HCT116 (cell line): ENCODE measurements around the gene APLF. TPM values are rescaled to one million over a fixed set of nuclear protein-coding genes. Genes with fewer than 3 reads are reported as not detected.

Experiments used
- ATAC-seq: fragments of 200-7000 bp; cut with Tn5 transposase; 2 replicates; pipeline ENCODE4 v1.9.1; 2020; ENCODE audit warnings: mild to moderate bottlenecking, moderate library complexity
- BruUV-seq: library from RNA; stranded (reverse); fragments of 400-500 nt; replicated peaks from 2 replicates; lab custom pipeline; 2021; lab: Mats Ljungman, UMichigan
- CTCF ChIA-PET: fragments of 300-600 bp; sonication (Branson Sonifier 250); formaldehyde crosslinking; loops from one replicate; lab custom pipeline; 2021; ENCODE audit warnings: antibody characterized with exemption; lab: Charles Lee
- POLR2A ChIA-PET: fragments of 300-600, 350-600 bp; sonication (Branson Sonifier 250); formaldehyde crosslinking; loops from one replicate; lab custom pipeline; 2021; ENCODE audit warnings: antibody characterized with exemption; lab: Charles Lee
- RAD21 ChIA-PET, 2 experiments: fragments of 300-600 bp; sonication (Branson Sonifier 250); formaldehyde crosslinking; loops; one replicate each; lab custom pipeline; 2023; ENCODE audit warnings: low total read pairs in 2 of 2; ENCODE audit not compliant: uncharacterized antibody in 2 of 2, unreplicated experiment in 2 of 2, low non-redundant PET in 1 of 2; lab: Charles Lee
- DNase-seq: peaks from one replicate; pipeline ENCODE4 v3.0.0-alpha.2; 2010; ENCODE audit warnings: low read depth, low spot score
- H2AFZ ChIP-seq: fragments of 200-600 bp; shearing (Covaris generic), sonication (generic); 2 replicates; pipeline ENCODE4 v1.6.1; 2017; ENCODE audit warnings: low read depth, mixed run types, mixed read lengths, antibody characterized with exemption, low read length; ENCODE audit not compliant: poor library complexity, severe bottlenecking
- H3K27ac ChIP-seq: 2 replicates; pipeline ENCODE4 v1.5.1; 2012; ENCODE audit warnings: low read depth, low read length
- H3K27me3 ChIP-seq: fragments of 200-600 bp; sonication (generic); 2 replicates; pipeline ENCODE4 v1.6.1; 2016; ENCODE audit warnings: mixed run types, low read length, mixed read lengths; ENCODE audit not compliant: insufficient read depth
- H3K36me3 ChIP-seq, 2 experiments: fragments of 200-500 bp in 1 of 2; fragments of 200-600 bp in 1 of 2; sonication (Bioruptor generic) in 1 of 2; sonication (generic) in 1 of 2; 2 replicates each; pipeline versions ENCODE4 v1.5.1 to v1.6.1; 2014 to 2016; ENCODE audit warnings: low read length in 2 of 2, inconsistent platforms in 1 of 2, mixed read lengths in 1 of 2, mixed run types in 1 of 2; ENCODE audit not compliant: insufficient read depth in 2 of 2, control insufficient read depth in 1 of 2
- H3K4me1 ChIP-seq, 2 experiments: fragments of 200-600 bp in 1 of 2; sonication (generic) in 1 of 2; 2 replicates each; pipeline versions ENCODE4 v1.5.1 to v1.6.1; 2012 to 2017; ENCODE audit warnings: low read length in 2 of 2, inconsistent platforms in 1 of 2, mild to moderate bottlenecking in 1 of 2, mixed read lengths in 1 of 2, mixed run types in 1 of 2, moderate library complexity in 1 of 2; ENCODE audit not compliant: insufficient read depth in 2 of 2, control insufficient read depth in 1 of 2
- H3K4me2 ChIP-seq: fragments of 200-600 bp; sonication (generic); 2 replicates; pipeline ENCODE4 v1.6.1; 2017; ENCODE audit warnings: mixed run types, low read length, mixed read lengths
- H3K4me3 ChIP-seq, 2 experiments: fragments of 200-600 bp in 1 of 2; sonication (generic) in 1 of 2; replicated peaks in 1 of 2; 2 replicates each; pipeline ENCODE4 v1.5.1; 2011 to 2016; ENCODE audit warnings: low read length in 2 of 2, control low read depth in 1 of 2, low read depth in 1 of 2, mild to moderate bottlenecking in 1 of 2, mixed read lengths in 1 of 2, mixed run types in 1 of 2
- H3K79me2 ChIP-seq: fragments of 200-600 bp; sonication (generic); 2 replicates; pipeline ENCODE4 v1.6.1; 2017; ENCODE audit warnings: mild to moderate bottlenecking, mixed run types, low read length, moderate library complexity, mixed read lengths; ENCODE audit not compliant: insufficient read depth
- H3K9ac ChIP-seq: fragments of 200-600 bp; sonication (generic); 2 replicates; pipeline ENCODE4 v1.6.1; 2016; ENCODE audit warnings: low read length, mixed read lengths
- H3K9me2 ChIP-seq: fragments of 200-600 bp; sonication (generic), shearing (Covaris generic); 2 replicates; pipeline ENCODE4 v1.6.1; 2017; ENCODE audit warnings: mixed run types, mild to moderate bottlenecking, moderate library complexity; ENCODE audit not compliant: insufficient read depth
- H3K9me3 ChIP-seq, 2 experiments: fragments of 200-500 bp in 1 of 2; fragments of 200-600 bp in 1 of 2; sonication (Bioruptor generic) in 1 of 2; sonication (generic) in 1 of 2; 2 replicates each; pipeline ENCODE4 v1.6.1; 2014 to 2017; ENCODE audit warnings: low read length in 2 of 2, mixed read lengths in 2 of 2, inconsistent platforms in 1 of 2, low read depth in 1 of 2, mild to moderate bottlenecking in 1 of 2, mixed run types in 1 of 2, moderate library complexity in 1 of 2; ENCODE audit not compliant: control insufficient read depth in 1 of 2, insufficient read depth in 1 of 2
- H4K20me1 ChIP-seq: fragments of 200-600 bp; sonication (generic), shearing (Covaris generic); 2 replicates; pipeline ENCODE4 v1.6.1; 2017; ENCODE audit warnings: mixed run types, mild to moderate bottlenecking, moderate library complexity; ENCODE audit not compliant: insufficient read depth
- CBX3 ChIP-seq: IDR thresholded peaks from 2 replicates; pipeline ENCODE4 v1.6.1; 2012; ENCODE audit warnings: low read depth
- CEBPB ChIP-seq: IDR thresholded peaks from 2 replicates; pipeline ENCODE4 v1.6.1; 2012; ENCODE audit warnings: low read depth
- ELF1 ChIP-seq: IDR thresholded peaks from 2 replicates; pipeline ENCODE4 v1.6.1; 2012; ENCODE audit warnings: low read depth, borderline replicate concordance
- EZH2 ChIP-seq: fragments of 200-600 bp; sonication (generic); IDR thresholded peaks from 2 replicates; pipeline ENCODE4 v1.6.1; 2017; ENCODE audit warnings: antibody characterized with exemption, mixed run types
- FOSL1 ChIP-seq: IDR thresholded peaks from 2 replicates; pipeline ENCODE4 v1.6.1; 2012; ENCODE audit warnings: low read depth
- POLR2A ChIP-seq: IDR thresholded peaks from 2 replicates; pipeline ENCODE4 v1.7.0; 2011; ENCODE audit warnings: borderline replicate concordance; ENCODE audit not compliant: insufficient read depth, insufficient read length; ENCODE audit errors: extremely low read depth
- RAD21 ChIP-seq: IDR thresholded peaks from 2 replicates; pipeline ENCODE4 v1.6.1; 2012; ENCODE audit warnings: low read depth, mild to moderate bottlenecking
- SIN3A ChIP-seq: IDR thresholded peaks from 2 replicates; pipeline ENCODE4 v1.6.1; 2012; ENCODE audit warnings: low read depth
- SP1 ChIP-seq: IDR thresholded peaks from 2 replicates; pipeline ENCODE4 v1.6.1; 2012; ENCODE audit warnings: low read depth
- SRF ChIP-seq: IDR thresholded peaks from 2 replicates; pipeline ENCODE4 v1.6.1; 2012; ENCODE audit warnings: low read depth
- TCF7L2 ChIP-seq: IDR thresholded peaks from 2 replicates; pipeline ENCODE4 v1.7.0; 2011; ENCODE audit warnings: borderline replicate concordance, inconsistent platforms; ENCODE audit not compliant: insufficient read depth, insufficient read length; ENCODE audit errors: extremely low read depth
- YY1 ChIP-seq: IDR thresholded peaks from 2 replicates; pipeline ENCODE4 v1.6.1; 2011; ENCODE audit warnings: low read length, low read depth, moderate library complexity, mild to moderate bottlenecking; ENCODE audit not compliant: insufficient replicate concordance; ENCODE audit errors: extremely low read depth
- ZFX ChIP-seq: fragments of 450-650 bp; IDR thresholded peaks from 2 replicates; pipeline ENCODE4 v1.6.1; 2017
- ZNF274 ChIP-seq: fragments of 200-500 bp; sonication (Bioruptor generic); IDR thresholded peaks from 2 replicates; pipeline ENCODE4 v1.6.1; 2014; ENCODE audit warnings: mild to moderate bottlenecking, low read depth, low read length, inconsistent platforms
- intact Hi-C: fragments of 100-400 bp; cut with micrococcal nuclease; formaldehyde crosslinking; loops from 2 replicates; pipeline ENCODE4 v1.10.0; 2022
- total RNA-seq: library from RNA; stranded (reverse); gene quantifications from one replicate; pipeline ENCODE4 v1.2.1, GENCODE V29; 2021; ENCODE audit not compliant: unreplicated experiment
- TF ChIP-seq, protein P1 (sequence below): IDR thresholded peaks from 2 replicates; pipeline ENCODE4 v1.6.1; 2012
- TF ChIP-seq, protein P2 (sequence below): IDR thresholded peaks from 2 replicates; pipeline ENCODE4 v1.6.1; 2012
- TF ChIP-seq, protein P3 (sequence below): IDR thresholded peaks from 2 replicates; pipeline ENCODE4 v1.6.1; 2012; ENCODE audit warnings: low read depth

APLF gene
- total RNA-seq, 1 experiment from 2014 or later, result 1.6 TPM

DNA sequence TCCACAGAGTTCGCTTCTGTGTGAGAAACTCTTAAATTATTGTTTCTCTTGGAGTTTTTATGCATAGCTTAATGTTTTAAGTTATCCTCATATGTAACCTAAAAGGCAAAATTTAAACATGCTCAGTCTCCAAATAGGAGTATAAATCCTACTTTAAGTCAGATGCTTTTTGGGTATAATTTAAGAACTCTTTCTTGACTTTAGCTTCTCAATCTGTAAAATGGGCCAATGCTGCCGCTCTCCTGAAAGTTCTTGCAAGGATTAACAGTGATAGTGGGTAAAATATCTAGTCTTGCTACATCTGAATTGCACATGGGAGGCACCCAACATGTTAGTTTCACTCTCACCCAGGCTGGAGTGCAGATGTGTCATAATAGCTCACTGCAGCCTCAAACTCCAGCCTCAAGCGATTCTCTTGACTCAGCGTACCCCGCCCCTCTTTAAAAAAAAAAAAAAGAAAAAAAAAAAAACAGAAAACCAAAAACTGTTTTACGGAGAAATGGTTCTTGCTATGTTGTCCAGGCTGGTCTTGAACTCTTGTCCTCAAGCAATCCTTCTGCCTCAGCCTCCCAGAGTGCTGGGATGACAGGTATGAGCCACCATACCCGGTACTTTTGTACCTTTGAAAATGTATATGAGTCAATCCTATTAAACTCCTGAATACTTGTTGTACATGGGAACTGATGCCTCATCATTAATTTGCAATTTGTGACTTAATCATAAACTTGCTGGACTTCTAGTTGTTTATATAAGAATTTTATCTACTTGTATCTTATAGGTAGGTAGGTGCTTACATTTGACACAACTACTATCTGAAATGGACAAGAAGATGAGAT lies 2.1 kb upstream of the APLF start:
- POLR2A ChIA-PET, result no interaction called here
- RAD21 ChIA-PET, result interaction anchor here in 1 of 2 experiments (1.1 kb wide), 1 partner anchor 460 kb away, joined by 3 read pairs; no protein-coding TSS in a partner anchor
- Histone ChIP-seq H3K9me2 (no peaks in the 10 kb centered on the region), H3K27me3 (no peaks in the 10 kb centered on the region), H2AFZ (no peak overlapping the region), H3K4me3 (no peak overlapping the region), H3K36me3 (no peaks in the 10 kb centered on the region), H3K9ac (no peak overlapping the region), H3K4me2 (no peak overlapping the region), H3K79me2 (no peaks in the 10 kb centered on the region), H4K20me1 (no peaks in the 10 kb centered on the region; the same call in 1 of the 2 replicates), H3K4me1 (peaks cover 4 to 18% of the 10 kb centered on the region in 2 experiments; a peak in 3 of 4 replicates), H3K27ac (no peak overlapping the region), H3K9me3 (no peaks in the 10 kb centered on the region)
- TF ChIP-seq SIN3A (no peak), ELF1 (no peak), SRF (no peak), FOSL1 (no peak), SP1 (no peak), CBX3 (no peak), EZH2 (no peak), YY1 (no peak), POLR2A (no peak), TCF7L2 (no peak), CEBPB (no peak), ZNF274 (no peak), RAD21 (no peak), ZFX (no peak)
- TF ChIP-seq, protein P1, sequence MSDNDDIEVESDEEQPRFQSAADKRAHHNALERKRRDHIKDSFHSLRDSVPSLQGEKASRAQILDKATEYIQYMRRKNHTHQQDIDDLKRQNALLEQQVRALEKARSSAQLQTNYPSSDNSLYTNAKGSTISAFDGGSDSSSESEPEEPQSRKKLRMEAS, result no peak
- TF ChIP-seq, protein P2, sequence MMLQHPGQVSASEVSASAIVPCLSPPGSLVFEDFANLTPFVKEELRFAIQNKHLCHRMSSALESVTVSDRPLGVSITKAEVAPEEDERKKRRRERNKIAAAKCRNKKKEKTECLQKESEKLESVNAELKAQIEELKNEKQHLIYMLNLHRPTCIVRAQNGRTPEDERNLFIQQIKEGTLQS, result no peak
- TF ChIP-seq, protein P3, sequence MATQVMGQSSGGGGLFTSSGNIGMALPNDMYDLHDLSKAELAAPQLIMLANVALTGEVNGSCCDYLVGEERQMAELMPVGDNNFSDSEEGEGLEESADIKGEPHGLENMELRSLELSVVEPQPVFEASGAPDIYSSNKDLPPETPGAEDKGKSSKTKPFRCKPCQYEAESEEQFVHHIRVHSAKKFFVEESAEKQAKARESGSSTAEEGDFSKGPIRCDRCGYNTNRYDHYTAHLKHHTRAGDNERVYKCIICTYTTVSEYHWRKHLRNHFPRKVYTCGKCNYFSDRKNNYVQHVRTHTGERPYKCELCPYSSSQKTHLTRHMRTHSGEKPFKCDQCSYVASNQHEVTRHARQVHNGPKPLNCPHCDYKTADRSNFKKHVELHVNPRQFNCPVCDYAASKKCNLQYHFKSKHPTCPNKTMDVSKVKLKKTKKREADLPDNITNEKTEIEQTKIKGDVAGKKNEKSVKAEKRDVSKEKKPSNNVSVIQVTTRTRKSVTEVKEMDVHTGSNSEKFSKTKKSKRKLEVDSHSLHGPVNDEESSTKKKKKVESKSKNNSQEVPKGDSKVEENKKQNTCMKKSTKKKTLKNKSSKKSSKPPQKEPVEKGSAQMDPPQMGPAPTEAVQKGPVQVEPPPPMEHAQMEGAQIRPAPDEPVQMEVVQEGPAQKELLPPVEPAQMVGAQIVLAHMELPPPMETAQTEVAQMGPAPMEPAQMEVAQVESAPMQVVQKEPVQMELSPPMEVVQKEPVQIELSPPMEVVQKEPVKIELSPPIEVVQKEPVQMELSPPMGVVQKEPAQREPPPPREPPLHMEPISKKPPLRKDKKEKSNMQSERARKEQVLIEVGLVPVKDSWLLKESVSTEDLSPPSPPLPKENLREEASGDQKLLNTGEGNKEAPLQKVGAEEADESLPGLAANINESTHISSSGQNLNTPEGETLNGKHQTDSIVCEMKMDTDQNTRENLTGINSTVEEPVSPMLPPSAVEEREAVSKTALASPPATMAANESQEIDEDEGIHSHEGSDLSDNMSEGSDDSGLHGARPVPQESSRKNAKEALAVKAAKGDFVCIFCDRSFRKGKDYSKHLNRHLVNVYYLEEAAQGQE, result no peak
- DNase-seq (no peak), ATAC-seq (no peak)
- intact Hi-C loops, result loop anchor here (5.0 kb wide), 1 partner anchor 442 kb away; no protein-coding TSS in a partner anchor
- BruUV-seq, result no TSS peak
- CTCF ChIA-PET, result interaction anchor here (1.9 to 3.5 kb wide), 6 partner anchors 24 to 461 kb away, joined by 8 to 45 read pairs (median 19); no protein-coding TSS in a partner anchor
